Activated CD4-positive, alpha-beta T cell treated with anti-CD3 and anti-CD28 coated beads, Interleukin-2, Interleukin-6, amounts not matched to agents 100 ng/mL and 50 ng/mL, durations not matched to agents 16 hours and 8 hours (primary cell): ENCODE data around the gene KCNAB2.

Experiments used
- DNase-seq: peaks from one replicate; pipeline ENCODE4 v3.0.0-alpha.2; 2020

Gene KCNAB2

DNA sequence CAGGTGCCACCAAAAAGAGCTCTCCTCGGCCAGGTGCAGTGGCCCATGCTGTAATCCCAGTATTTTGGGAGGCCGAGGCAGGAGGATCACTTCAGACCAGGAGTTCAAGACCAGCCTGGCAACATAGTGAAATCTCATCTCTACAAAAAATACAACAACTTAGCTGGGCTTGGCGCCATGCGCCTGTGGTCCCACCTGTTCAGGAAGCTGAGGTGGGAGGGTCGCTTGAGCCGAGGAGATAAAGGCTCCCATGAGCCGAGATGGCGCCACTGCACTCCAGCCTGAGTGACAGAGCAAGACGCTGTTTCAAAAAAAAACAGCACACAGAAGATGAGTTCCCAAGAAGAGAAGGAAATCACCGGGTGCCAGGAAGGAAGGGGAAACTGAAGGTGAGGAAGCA is 67.4 kb downstream of the KCNAB2 start:
- DNase-seq, result no peak

DNA sequence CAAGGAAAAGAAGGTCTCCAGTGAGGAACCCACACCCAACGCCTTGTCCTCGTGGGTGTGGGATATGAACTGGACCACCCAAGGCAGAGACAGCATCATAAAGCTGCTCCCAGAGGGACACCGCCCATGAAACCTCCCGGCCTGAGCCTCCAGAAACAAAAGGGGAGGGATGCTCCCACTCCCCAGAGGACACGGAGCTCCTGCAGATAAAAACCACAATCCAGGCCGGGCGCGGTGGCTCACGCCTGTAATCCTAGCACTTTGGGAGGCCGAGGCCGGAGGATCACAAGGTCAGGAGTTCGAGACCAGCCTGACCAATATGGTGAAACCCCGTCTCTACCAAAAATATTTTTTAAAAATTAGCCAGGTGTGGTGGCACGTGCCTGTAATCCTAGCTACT is 68.1 kb downstream of the KCNAB2 start:
- DNase-seq, result no peak

DNA sequence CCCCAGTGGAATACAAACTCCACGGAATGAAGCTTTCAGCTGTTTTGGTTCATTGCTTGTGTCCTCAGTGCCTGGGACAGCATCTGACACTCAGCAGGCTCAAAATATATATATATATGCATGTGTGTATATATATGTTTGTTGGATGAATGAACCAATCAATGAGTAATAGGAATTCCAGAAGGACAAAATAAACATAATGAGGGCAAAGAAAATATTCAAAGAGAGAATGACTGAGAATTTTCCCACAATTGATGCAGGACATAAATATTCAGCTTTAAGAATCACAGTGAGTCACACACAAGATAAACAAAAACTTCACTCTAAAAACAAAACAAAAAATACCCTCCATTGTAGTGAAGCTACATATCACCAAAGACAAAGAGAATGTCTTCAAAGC is 70.4 kb downstream of the KCNAB2 start:
- DNase-seq, result no peak

DNA sequence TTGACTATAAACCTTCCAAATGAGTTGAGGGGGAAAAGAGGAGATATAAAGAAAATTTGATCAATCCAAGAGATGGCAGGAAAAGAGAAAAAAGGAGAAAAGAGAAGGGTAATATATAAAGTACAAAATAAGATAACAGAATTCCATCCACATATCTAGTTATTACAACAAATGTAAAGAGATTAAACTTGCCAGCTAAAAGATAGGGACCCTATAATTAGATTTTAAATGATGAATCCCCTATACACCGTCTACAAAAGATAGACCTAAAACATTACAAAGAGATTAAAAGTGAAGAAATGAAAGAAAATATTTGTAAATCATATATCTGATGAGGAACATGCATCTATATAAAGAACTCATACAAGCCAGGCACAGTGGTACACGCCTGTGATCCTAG is 71.4 kb downstream of the KCNAB2 start:
- DNase-seq, result no peak

DNA sequence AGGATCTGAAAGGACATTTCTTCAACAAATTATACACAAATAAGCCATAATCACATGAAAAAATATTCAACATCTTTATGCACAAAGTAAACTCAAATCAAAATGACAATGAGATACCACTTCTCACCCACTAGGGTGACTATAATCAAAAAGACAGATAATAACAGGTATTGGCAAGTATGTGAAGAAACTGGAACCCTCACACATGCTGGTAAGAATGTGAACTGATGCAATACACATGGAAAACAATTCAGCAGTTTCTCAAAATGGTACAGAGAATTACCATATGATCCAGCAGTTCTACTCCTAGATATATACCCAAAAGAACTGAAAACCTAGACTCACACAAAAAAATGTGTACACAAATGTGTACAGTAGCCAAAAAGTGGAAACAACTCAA is 71.9 kb downstream of the KCNAB2 start:
- no peak for DNase-seq

DNA sequence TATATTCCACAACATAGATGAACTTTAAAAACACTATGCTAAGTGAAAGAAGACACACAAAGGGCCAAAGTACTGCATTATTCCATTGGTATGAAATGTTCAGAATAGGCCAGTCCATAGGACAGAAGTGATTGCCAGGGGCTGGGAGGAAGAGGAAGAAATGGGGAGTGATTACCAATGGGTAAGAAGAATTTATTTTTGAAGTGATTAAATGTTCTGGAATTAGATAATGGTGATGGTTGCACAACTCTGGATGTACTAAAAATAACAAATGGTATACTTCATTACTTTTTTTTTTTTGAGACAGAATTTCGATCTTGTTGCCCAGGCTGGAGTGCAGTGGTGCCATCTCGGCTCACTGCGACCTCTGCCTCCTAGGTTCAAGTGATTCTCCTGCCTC is 72.7 kb downstream of the KCNAB2 start:
- no peak for DNase-seq

DNA sequence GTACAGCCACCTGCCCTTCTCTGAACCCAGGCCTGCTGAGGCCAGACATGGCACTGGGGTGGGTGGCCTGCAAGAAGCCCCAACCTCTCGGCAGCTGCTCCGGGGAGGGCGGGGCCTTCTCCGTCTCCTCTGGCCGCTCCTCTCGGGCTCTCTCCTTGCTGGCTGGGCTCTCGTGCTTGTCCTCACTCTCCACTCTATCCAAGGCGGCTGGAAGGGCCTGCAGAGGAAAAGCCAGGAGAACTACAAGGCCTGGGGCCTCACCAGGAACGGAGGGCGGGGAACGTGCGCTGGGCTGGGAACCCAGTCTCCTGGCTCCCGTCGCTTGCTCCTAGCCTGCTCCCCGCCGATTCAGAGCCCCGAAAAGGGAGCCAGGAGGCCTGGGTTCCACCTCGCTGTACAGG is 75.3 kb downstream of the KCNAB2 start:
- DNase-seq, result no peak

DNA sequence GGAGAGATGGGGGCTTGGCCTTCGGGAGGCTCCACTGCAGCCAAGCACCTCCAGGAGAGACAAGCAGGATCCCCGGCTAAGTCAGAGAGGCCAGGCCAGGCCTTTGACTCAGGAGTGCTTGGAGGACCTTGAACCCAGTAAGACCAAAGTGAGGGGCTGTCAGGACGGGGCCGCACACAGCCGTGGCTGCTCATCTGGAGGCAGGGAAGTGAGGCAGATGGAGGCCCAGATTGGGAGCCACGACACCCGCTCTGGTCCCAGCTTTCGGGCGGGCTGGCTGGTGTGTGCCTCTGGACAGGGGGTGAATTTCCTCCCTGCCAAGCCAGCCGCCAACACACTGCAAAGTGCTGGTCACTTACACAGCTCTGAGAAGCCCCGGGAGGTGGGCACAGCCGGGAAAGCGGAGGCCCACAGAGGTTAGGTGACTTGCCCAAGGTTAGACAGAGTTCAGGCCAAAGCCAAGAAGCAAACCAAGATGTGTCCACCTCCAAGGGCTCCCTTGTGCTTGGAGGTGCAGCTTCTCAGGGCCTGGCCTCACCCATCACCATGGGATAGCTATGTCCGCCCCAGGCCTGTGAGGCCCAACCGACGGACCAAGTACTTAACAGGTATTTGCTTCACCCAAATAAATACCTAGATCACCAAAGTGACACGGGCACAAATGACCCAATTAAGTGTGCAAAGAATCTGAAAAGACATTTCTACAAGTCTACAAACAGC is 76.1 kb downstream of the KCNAB2 start:
- DNase-seq, result no peak

DNA sequence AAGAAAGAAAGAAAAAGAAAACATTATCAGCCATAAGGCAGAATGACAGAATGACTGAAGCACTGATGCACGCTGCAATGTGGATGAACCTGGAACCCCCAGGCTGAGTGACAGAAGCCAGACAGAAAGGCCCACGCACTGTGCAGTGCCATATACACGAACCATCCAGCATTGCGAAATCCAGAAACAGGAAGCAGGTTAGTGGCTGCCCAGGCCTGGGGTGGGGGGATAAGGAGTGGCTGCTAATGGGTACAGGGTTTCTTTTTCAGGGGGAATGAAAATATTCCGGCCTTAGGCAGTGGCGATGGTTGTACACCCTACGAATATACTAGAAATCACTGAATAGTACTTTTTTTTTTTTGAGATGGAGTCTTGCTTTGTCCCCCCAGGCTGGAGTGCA is 77.4 kb downstream of the KCNAB2 start:
- no peak for DNase-seq

DNA sequence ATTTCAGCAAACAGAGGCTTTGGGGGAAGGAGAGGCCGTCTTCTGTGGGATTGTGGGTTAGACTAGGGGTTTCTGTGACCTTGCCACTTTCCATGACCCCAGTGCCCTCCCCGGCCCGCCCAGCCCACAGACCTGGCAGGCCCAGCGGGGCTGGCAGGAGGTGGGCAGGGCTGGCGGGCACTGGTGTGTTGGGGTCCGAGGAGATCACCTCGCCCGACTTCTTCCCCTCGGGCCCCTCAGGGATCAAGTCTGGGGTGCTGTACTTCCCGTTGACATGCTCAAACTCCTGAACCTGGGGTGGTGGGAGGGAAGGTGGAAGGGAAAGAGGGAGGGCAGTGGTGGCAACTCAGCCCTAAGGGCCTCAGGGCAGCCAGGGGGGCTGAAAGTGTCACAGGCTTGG is 78.1 kb downstream of the KCNAB2 start:
- DNase-seq, result no peak

DNA sequence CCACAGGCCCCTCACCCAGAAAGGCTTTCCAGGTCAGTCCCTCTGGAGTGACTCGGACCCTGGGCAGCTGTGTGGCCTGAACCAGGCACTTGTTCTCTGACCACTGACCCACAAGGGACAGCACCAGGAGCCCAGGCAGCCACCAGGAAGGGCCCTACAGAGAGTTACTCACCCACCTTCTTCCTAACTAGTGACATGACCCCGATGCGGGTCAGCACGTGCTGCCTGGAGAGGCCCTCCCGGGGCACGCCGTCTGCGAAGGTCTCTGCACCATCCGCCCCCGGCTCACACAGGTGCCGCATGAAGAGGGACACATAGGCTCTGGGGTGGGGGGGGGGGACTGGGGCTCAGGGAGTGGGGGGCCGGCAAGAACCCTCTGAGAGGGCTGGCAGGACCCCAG is 78.7 kb downstream of the KCNAB2 start:
- no peak for DNase-seq

DNA sequence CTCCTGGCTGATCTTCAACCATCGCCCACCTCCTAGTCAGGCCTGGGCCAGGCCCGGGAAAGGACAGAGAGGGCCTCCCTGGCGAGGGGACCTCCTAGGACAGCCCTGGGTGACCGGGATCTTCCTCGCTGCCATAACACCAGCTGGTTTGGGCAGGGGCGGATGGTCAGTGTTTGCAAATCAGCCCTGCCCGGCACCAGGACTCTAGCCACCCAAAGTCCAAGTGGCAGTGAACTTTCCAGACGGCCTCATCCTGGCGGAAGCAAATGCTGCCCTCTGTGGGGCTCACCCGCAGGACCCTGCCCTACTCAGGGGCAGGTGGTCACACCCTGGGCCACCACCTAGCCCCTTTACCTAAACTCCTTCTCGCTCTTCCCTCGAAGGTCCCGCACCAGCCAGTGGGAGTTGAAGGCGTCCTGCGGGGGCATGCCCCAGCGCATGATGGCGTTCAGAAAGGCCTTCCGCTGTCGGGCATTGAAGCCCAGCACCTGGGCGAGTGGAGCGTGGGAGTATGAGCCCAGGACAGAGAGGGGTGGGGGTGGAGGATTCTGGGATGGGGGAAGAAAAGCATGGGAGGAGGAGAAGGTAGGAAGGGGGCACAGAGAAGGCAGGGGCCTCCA is 79.2 kb downstream of the KCNAB2 start:
- DNase-seq, result no peak

DNA sequence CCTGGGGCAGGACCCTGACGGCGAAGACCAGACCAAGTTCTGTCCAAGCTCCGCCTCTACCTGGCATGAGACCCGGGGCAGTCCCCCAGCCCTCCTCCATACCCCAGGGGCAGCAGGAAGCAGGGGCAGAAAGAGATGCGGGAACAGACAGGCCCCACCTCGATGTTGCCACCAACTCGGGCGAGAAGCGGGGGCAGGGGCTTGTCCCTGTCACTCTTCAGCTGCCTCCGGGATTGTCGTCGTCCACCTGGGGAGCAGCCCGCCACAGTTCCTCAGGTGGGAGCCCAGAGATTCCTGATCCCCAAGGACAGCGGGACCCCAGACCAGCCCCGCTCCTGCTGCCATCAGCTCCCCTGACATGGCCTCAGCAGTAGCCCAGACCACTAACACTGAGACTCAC is 79.7 kb downstream of the KCNAB2 start:
- no peak for DNase-seq

DNA sequence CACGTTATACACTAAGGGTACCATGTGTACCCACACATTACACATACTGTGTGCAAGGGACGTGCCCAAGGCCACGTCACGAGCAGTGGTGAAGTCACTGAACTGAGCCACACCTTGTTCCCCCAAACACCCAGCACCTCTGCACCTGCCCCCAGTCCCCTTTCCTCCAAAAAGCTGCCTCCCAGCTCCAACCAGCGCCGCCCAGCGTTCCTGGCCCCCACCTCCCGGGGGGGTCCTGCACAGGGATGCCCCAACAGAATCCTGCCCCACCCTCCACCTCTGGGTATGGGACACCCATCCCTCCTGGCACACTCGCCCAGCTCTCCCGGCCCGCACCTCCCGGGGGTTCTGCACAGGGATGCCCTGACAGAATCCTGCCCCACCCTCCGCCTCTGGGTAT is 80.3 kb downstream of the KCNAB2 start:
- DNase-seq, result no peak

DNA sequence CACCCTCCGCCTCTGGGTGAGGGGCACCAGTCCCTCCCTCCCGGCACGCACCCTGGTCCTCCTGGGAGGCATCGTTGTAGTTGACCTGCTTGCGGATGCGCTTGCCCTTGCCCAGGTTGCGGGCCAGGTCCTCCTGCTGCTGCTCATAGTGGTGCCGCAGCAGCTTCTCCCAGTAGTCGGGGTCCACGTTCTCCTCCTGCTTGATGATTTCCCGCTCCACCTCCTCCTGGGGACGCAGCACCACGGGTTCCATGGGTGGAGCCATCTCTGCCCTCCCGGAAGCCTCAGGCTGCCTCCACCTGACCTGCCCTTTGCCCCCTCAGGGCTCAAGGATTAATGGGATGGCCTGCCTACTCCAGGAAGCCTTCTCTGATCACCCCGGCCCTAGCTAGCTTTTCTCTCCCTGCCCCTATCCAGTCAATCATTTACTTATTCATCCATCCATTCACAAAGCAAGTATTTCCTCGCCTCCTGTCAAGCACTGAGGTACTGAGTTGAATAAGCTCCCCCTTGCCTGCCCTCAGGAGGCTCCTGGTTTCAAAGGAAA is 80.9 kb downstream of the KCNAB2 start:
- no peak for DNase-seq

DNA sequence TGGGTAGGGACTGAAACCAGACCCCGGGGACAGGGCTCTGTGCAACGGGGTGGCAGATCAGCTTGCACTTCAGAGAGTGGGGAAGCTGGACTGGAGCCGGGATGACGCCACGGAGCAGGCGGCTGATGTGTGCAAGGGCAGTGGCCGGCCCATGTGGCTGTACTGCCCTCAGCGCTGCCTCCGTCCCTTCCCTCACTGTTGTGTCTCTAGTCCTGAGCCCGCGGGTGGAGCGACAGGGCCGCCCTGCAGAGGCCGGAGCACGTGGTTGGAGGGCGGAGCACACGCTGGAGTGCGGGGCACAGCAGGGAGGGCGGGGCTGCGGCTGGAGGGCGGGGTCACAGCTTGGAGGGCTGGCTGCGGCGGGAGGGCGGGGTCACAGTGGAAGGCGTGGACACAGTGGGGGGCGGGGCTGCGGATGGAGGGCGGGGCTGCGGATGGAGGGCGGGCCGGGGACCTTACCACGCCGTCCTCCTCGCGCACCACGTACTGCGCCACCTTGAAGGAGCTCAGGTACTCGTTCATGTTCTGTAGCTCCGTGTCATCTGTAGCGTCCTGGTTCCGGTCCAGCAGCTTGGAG is 82.0 kb downstream of the KCNAB2 start:
- peak; percentile 82 for DNase-seq

DNA sequence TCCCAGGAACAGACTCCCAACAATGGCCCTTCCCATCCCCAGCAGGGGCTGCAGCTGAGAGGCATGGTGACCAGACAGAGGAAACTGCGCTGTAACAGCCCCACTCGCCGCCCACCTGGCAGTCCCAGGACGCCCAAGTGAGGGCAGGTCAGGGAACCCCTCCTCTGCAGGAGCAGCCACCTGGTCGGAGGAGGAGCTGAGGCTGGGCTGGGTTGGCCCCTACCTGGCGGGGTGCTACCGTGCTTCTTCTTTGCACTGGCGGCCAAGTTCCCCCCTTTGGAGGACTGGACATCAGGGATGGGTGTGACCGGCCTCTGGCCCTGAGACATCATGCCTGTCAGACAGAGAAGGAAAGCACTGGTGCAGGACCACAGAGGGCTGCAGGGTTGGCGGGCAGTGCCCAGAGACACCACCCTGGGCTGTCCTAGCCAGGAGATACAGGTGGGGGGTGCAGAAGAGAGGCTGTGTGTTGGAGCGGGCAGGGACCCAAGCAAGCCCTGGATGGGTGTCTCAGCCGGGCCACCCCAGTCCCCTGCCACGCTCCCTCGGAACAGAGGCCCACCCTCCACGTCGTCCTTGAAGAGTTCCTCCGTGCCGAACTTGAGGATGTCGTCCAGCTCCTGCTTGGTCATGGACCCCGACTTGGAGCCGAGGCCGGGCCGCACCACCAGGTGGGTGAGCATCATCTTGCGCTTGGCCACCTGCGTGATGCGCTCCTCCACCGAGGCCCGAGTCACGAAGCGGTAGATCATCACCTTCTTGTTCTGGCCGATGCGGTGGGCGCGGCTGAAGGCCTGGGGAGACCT is 82.8 kb downstream of the KCNAB2 start:
- no peak for DNase-seq

DNA sequence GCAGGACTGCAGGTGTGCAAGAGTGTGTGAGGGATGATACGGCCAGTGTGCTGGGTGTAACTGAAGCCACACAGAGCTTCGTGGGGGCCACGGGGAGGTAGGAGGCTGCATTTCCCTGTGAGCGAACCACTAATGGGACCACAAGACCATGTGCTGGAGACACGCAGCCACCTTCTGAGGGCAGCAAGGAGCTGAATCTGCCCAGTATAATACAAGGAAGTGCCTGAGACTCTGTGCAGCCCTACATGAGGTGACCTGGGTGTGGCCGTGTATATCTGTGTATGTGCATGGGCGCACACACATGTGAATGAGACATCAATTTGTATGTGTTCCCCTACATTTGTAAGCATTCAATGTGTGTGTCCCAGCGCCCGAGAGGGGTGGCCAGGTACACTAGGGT is 83.6 kb downstream of the KCNAB2 start:
- no peak for DNase-seq

DNA sequence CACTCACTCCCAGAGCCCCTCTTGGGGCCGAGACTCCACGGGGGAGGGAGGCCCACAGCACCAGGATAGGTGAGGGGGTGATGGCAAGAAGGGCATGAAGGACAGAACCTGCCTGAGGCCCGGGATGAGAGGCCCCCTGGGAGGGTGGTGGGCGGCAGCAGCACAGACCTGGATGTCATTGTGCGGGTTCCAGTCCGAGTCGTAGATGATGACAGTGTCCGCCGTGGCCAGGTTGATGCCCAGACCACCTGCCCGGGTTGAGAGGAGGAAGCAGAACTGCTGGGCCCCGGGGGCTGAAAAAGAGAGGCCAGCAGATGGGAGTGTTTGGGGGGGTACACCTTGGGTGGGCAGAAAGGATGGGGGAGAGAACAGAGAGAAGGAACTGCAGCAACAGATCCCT is 84.3 kb downstream of the KCNAB2 start:
- no peak for DNase-seq

DNA sequence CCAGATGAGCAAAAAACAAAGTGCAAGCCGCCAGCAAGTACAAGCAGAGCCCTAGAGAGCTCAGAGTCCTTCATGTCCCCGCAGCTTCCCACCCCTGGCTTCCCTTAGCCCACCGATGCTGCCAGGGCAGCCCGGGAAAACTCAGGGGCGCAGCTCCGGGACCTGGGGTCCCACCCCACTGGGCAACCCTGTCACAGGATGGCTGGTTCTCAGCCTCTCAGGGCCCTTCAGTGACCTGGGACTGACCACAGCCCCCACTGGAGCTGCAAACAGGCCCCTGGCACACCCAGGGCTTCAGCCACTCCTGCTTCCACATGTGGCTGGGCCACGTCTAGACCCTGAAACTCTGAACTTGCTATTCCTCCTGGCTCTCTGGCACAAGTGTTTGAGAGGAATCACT is 84.9 kb downstream of the KCNAB2 start:
- no peak for DNase-seq

DNA sequence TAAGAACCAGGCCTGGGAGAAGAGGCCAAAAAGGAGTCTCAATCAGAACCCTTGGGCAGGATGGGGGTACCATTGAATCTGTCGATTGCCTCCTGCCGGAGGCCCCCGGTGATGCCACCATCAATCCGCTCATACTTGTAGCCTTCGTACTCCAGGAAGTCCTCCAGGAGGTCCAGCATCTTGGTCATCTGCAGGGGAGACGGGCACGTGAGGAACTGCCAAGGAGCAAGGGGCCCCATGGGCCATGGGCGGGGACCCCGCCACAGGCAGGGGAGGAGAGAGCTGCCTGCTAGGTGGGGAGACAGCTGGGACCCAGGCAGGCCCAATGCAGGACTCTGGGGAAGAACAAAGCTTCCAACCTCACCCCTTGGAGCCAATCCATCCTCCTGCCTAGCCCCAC is 85.9 kb downstream of the KCNAB2 start:
- no peak for DNase-seq

DNA sequence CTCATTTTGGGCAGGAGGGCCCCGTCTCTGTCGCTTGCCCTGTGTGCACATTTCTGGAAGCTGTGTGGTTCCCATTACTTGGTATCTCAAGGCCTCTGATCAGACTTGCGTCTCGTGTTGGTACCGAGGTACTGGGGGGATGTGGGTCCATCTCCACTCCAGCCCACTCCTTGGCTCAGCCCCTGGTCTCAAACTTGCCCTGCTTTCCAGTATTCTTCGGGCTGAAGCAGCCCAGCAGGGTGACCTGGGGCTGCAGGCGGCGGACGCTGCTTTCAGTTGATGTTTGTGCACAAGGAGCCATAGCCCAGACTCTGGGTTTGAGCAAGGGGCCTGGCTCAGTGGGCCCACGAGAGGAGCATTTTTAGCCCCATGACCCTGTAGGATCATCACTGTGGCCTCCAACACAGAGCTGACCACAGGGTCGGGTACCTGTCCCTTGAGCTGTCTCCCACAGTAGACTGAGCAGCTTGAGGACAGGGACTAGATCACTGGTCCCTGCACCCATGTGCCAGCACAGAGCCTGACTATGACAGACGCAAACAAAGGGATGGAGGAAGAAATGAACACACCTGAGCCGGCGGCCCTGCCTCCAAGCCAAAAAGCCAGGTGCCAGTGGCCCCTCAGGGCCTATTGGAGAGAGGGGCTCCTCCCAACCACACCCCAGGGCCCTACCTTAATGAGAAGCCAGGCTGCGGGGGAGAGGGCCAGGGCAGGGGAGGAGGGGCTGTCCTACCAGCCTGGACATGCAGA is 87.6 kb downstream of the KCNAB2 start:
- no peak for DNase-seq

DNA sequence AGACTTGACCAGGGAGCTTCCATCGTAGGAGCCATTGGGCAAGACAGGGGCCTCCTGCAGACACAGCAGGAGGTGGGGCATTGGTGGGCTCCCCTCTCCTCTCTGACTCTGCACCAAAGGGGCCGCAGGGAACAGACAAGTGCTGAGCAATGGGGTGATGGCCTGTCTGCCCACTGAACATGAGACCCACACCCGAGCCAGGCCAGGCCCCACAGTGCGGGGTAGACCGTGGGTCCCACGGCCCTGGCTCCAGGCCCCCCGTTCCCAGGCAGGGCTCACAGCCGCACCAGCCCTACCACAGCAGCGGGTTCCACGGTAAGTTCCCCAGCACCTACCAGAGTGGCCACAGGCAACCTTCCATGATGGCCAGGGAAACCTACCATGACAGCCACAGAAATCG is 88.5 kb downstream of the KCNAB2 start:
- DNase-seq, result no peak
